Adipose tissue (tissue), 3 donors: ENCODE measurements around the gene DPP4. TPM values are rescaled to one million over a fixed set of nuclear protein-coding genes. Genes with fewer than 3 reads are reported as not detected.

ENCODE experiments used
- H3K27ac ChIP-seq: one replicate; pipeline ENCODE4 v1.5.1; 2013; ENCODE audit warnings: low read depth, low read length
- WGBS, 3 donors: extraction: QIAGEN DNeasy Blood & Tissue Kit; methylation state at CpG; one replicate each; pipeline ENCODE4 v1.1.7; 2013; 5-methylcytosine and 5-hydroxymethylcytosine counted together
- polyA plus RNA-seq, 3 donors: library from polyadenylated mRNA; stranded (reverse); fragments of 200-250 nt; gene quantifications; one replicate each; pipeline ENCODE4 v1.2.3, GENCODE V29; 2013
- donor health status: healthy with polysubstance abuse.
- donor health status: Bipolar disorder and iron deficiency.
- donor health status: healthy.

Gene DPP4
- polyA plus RNA-seq, 3 donors = 1.5 to 4.2 (median 2.6) TPM

GRCh38 chr2:162006337-162006736, 67.7 kb downstream of the DPP4 start:
- no peak overlapping the region for H3K27ac ChIP-seq

DNA sequence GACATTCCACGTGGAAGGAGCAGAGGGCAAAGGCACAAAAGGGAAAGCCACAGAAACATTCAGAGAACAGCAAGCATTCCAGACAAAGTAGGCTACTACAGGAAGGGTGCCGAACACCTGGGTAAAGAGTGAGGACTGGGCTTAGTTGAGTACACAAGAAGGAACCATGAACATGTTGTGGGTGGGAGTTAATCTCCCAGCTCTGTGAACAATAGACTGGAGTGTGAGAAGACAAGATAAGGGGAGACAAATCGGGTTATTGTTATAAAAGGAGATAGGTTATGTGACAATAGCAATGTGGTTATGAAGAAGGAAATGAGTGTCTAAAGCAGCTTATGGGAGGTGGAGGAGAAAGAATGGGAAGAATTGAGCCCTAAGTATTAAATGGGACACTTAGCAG, 70.0 kb downstream of the DPP4 start:
- H3K27ac ChIP-seq = no peak overlapping the region
- 44 to 70% (median 70%) methylated on average over 3 of the region's 3 CpGs for WGBS, 3 donors

GRCh38 chr2:162002623-162003235, 71.3 kb downstream of the DPP4 start:
- no peak overlapping the region for H3K27ac ChIP-seq
- 81 to 87% (median 82%) methylated on average over 7 of the region's 7 CpGs for WGBS, 3 donors

DNA sequence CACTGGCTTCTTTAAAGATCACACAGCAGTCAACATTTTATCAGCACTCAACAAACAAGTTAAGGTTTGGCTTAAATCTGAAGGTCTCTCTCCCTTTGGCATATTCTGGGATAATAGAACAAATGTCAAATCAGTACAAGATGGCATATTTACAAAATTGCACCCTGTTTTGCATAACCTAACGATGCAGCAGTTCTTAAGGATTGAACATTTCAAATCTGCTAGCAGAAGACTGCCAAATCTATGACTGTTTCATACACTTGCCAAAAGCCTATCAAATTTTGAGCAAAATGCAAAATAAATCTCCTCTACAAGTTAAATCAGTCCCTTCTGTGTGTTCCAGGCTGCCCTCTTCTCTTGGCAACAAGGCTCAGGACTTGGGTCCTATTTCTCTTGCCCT, 73.6 kb downstream of the DPP4 start:
- no peak overlapping the region for H3K27ac ChIP-seq
- WGBS, 3 donors = 67 to 70% (median 69%) methylated on average over 1 of the region's 1 CpG

DNA sequence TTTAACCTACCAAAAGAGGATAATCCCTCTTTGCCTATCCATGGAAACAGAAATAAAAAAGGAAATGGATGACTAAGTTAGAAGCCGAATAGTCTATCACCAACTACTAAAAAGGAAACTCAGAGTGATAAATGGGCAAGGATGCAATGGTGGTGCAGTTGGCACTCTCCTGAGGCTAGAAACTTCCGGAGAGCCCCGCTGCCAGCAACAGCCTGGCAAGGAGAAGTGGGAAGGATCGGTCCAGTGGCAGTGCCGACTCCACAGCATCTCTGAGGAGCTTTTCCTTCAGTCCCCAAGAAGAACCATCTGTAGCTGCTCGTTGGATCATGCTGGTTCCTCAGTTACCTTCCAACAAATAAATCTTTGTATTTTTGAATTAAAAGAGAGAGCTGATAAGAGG, 74.7 kb downstream of the DPP4 start:
- 42 to 85% (median 57%) methylated on average over 6 of the region's 6 CpGs for WGBS, 3 donors
- H3K27ac ChIP-seq = no peak overlapping the region

DNA sequence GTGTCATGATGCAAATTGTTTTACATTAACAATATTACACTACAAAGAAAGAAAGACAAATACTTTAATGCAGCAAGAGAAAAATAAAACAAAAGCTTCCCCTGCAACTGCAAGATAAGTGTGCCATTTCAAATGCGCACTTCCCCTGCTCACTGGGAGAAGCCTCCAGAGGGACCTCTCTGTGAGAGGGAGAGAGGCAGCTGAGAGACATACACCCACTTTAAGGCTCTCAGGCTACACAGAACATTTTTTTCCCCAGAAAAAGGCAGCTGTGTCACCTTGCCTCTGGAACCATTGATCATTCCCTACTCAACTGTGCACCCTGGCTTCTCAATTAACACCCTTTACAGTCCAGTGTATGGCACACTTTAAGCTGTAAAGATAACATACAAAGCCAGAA, 75.2 kb downstream of the DPP4 start:
- no peak overlapping the region for H3K27ac ChIP-seq
- WGBS, 3 donors = 88 to 95% (median 89%) methylated on average over 1 of the region's 1 CpG

GRCh38 chr2:161997916-161998471, 76.0 kb downstream of the DPP4 start:
- H3K27ac ChIP-seq = no peak overlapping the region
- 80 to 88% (median 83%) methylated on average over 9 of the region's 9 CpGs for WGBS, 3 donors

DNA sequence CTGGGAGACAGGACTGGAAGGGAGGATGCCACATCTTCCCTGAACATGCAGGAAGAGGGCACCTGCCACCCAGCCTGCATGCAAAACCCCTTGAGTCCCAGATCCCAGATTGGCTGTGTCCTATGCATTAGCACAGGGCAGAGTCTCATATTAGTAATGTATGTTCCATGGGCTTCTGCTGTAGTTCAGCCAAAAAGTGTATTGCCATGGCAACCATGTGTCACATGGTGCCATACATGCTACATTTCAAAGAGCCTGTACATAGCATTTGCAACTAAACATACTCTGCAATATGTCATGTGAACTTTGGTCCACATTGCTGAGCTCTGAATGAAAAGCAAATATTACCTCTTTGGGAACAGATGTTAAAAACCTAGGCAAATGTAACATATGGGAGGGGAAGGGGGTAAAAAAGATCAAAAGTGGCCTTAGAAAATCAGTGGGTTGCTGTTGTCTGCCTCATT, 78.4 kb downstream of the DPP4 start:
- H3K27ac ChIP-seq = no peak overlapping the region

- 42 to 62% (median 43%) methylated on average over 5 of the region's 5 CpGs for WGBS, 3 donors
- H3K27ac ChIP-seq = no peak overlapping the region
Measured at GRCh38 chr2:161994761-161995520, 79.1 kb downstream of the DPP4 start.

- no peak overlapping the region for H3K27ac ChIP-seq
- WGBS, 3 donors = 48 to 58% (median 49%) methylated on average over 3 of the region's 3 CpGs
Measured at GRCh38 chr2:161992531-161992930, 81.5 kb downstream of the DPP4 start.

- 64 to 98% (median 94%) methylated on average over 1 of the region's 1 CpG for WGBS, 3 donors
- no peak overlapping the region for H3K27ac ChIP-seq
Measured at GRCh38 chr2:161991991-161992390, 82.0 kb downstream of the DPP4 start.

GRCh38 chr2:161990741-161991140, 83.3 kb downstream of the DPP4 start:
- H3K27ac ChIP-seq = no peak overlapping the region
- WGBS, 3 donors = 94 to 98% (median 96%) methylated on average over 1 of the region's 1 CpG

DNA sequence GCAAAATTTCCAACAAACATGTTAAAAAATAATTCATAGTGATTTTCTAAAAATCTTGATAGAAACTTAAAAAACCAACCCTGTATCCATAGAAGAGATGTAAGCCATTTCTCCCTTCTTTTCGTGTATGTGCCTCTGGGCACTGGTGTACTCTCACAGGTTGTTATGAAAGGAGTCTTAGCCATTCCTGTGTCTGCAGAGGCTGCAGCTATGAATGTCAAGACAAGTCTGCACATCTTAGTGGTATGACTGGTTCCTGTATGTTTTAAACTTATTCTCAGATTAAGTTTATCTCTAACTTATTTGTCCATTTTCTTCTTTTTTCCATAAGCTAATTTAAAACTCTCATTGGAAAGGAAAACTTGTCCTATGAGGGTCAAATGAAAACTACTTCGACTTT, 84.0 kb downstream of the DPP4 start:
- H3K27ac ChIP-seq = no peak overlapping the region
- 76 to 90% (median 85%) methylated on average over 2 of the region's 2 CpGs for WGBS, 3 donors

DNA sequence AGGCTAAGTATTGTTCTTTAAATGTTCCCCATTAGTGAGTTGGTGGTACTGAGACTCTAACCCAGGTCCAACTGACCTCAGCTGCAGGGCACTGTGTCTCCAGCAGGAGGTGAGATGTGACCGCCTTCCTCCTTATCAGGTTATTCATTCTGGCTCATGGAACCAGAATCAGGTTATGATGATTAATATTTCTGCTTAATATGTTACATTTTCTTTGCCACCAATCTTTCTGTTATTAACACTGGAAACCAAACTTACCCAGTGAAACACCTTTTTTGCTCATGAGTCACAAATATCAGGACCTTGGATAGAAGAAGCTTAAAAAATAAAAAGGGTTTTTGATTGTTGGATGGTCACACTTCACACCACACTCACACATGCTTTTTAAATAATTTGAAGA, 85.4 kb downstream of the DPP4 start:
- no peak overlapping the region for H3K27ac ChIP-seq
- WGBS, 3 donors = 92 to 100% (median 98%) methylated on average over 1 of the region's 1 CpG

GRCh38 chr2:161987311-161987710, 86.7 kb downstream of the DPP4 start:
- WGBS, 3 donors = 92 to 96% (median 93%) methylated on average over 2 of the region's 2 CpGs
- no peak overlapping the region for H3K27ac ChIP-seq

- H3K27ac ChIP-seq = no peak overlapping the region
- 80 to 89% (median 84%) methylated on average over 1 of the region's 1 CpG for WGBS, 3 donors
Measured at GRCh38 chr2:161983866-161984265, 90.1 kb downstream of the DPP4 start.

GRCh38 chr2:161983331-161983651, 90.7 kb downstream of the DPP4 start:
- no peak overlapping the region for H3K27ac ChIP-seq

DNA sequence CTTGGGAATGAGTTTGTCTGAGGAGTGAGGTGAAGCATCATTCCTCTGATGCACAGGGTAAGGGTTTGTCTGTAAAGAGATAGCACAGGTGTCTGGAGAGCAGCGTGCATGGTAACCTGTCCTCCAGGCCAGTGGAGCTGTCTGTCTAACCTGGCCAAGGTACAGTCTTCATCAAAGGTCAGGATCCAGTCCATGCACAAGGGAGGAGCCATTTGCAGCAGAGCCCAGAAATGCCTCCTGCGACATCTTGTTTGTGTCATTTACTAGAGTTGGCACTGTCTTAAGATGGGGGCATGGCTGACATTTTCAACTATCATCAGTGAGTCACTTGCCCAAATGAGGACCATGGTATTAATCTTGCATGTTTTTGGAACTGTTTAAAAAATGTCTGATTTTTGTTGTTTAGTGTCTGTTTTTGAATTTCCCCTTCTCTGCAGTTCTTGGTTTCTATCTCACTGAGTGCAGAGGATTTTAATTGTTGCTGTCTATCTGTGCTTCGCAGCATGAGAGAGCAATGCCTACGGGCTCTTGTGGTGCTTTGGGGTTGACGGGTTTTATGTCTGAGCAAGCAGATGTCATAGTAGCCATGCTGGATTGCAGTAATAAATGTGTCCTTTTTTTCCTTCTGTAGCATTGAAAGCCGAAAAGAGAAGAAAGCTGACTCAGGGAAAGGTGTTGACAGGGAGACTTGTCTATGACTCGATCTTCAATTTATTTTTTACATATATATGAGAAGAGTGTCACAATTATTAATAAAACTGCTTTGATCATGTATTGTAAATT, 91.3 kb downstream of the DPP4 start:
- H3K27ac ChIP-seq = no peak overlapping the region
- 72 to 89% (median 82%) methylated on average over 7 of the region's 7 CpGs for WGBS, 3 donors

More at GRCh38 chr2:161983331-161983651, 90.7 kb downstream of the DPP4 start:
- 41 to 61% (median 57%) methylated on average over 1 of the region's 1 CpG for WGBS, 3 donors

- H3K27ac ChIP-seq = no peak overlapping the region
- WGBS, 3 donors = 87 to 93% (median 89%) methylated on average over 10 of the region's 10 CpGs
Measured at GRCh38 chr2:161981679-161982250, 92.2 kb downstream of the DPP4 start.
